K562 (cell line): ENCODE data around the gene SCARB2. TPM values are rescaled to one million over a fixed set of nuclear protein-coding genes. Genes with fewer than 3 reads are reported as not detected.

Source experiments
- ATF7 ChIP-seq: fragments of 450-650 bp; IDR thresholded peaks from 2 replicates; pipeline ENCODE4 v1.7.1; 2014; ENCODE audit warnings: mild to moderate bottlenecking, moderate library complexity
- ELF1 ChIP-seq: fragments of 200-800 bp; sonication (Bioruptor generic); IDR thresholded peaks from 2 replicates; pipeline ENCODE4 v1.6.1; 2016; ENCODE audit warnings: missing genetic modification characterization, missing compliant biosample characterization
- FOSL1 ChIP-seq: fragments of 200-800 bp; sonication (Bioruptor generic); conservative IDR thresholded peaks from 2 replicates; pipeline ENCODE4 v1.6.1; 2016; ENCODE audit warnings: missing genetic modification characterization, missing compliant biosample characterization
- FUS ChIP-seq: fragments of 200-400 bp; formaldehyde crosslinking; optimal IDR thresholded peaks from 2 replicates; pipeline ENCODE3; 2017; ENCODE audit warnings: low read depth, low read length
- GTF3C2 ChIP-seq: IDR thresholded peaks from 3 replicates; pipeline ENCODE4 v1.6.1; 2011; ENCODE audit warnings: borderline replicate concordance, mild to moderate bottlenecking, moderate library complexity; ENCODE audit not compliant: insufficient read length; ENCODE audit errors: extremely low read depth
- HNRNPUL1 ChIP-seq: fragments of 200-400 bp; formaldehyde crosslinking; IDR thresholded peaks from 2 replicates; pipeline ENCODE4 v1.6.1; 2017; ENCODE audit warnings: low read length
- JUNB ChIP-seq: fragments of 450-650 bp; formaldehyde crosslinking; conservative IDR thresholded peaks from 2 replicates; pipeline ENCODE4 v1.4.0; 2020; ENCODE audit warnings: mild to moderate bottlenecking
- KAT7 ChIP-seq: sonication (generic); formaldehyde crosslinking; IDR thresholded peaks from 2 replicates; pipeline ENCODE4 v1.8.0; 2022; ENCODE audit warnings: missing genetic modification reagents, mild to moderate bottlenecking, borderline replicate concordance
- KAT8 ChIP-seq: fragments of 450-650 bp; IDR thresholded peaks from 2 replicates; pipeline ENCODE4 v1.6.1; 2016; ENCODE audit warnings: low read depth, mild to moderate bottlenecking
- MAZ ChIP-seq, 2 experiments: fragments of 450-650 bp in 1 of 2; sonication (generic) in 1 of 2; formaldehyde crosslinking; IDR thresholded peaks in 1 of 2; conservative IDR thresholded peaks in 1 of 2; 2 replicates each; pipeline versions ENCODE4 v1.4.0 to v1.5.0; 2020; ENCODE audit warnings: mild to moderate bottlenecking in 1 of 2, missing genetic modification reagents in 1 of 2
- MYBL2 ChIP-seq, 2 experiments: fragments of 450-650 bp in 1 of 2; sonication (generic) in 1 of 2; formaldehyde crosslinking in 1 of 2; IDR thresholded peaks; 2 replicates each; pipeline versions ENCODE4 v1.6.1 to v1.8.1; 2017 to 2022; ENCODE audit warnings: borderline replicate concordance in 1 of 2, inconsistent platforms in 1 of 2, low read depth in 1 of 2, mild to moderate bottlenecking in 1 of 2, missing genetic modification reagents in 1 of 2, moderate library complexity in 1 of 2
- PHB2 ChIP-seq: fragments of 450-650 bp; IDR thresholded peaks from 2 replicates; pipeline ENCODE4 v1.6.1; 2017; ENCODE audit warnings: low read depth
- POLR3G ChIP-seq: IDR thresholded peaks from 2 replicates; pipeline ENCODE4 v1.6.1; 2011; ENCODE audit not compliant: insufficient read length, insufficient replicate concordance; ENCODE audit errors: extremely low read depth
- RCOR1 ChIP-seq, 2 experiments: IDR thresholded peaks; 2 replicates each; pipeline ENCODE4 v1.6.1; 2012; ENCODE audit warnings: low read depth in 2 of 2, low read length in 2 of 2, borderline replicate concordance in 1 of 2, improper control_type of control experiment in 1 of 2
- RNF2 ChIP-seq: sonication (generic); IDR thresholded peaks from 2 replicates; pipeline ENCODE4 v1.6.1; 2016
- SNRNP70 ChIP-seq: fragments of 200-400 bp; formaldehyde crosslinking; optimal IDR thresholded peaks from 2 replicates; pipeline ENCODE3; 2017; ENCODE audit warnings: low read depth, low read length
- STAT5A ChIP-seq: IDR thresholded peaks from 2 replicates; pipeline ENCODE4 v1.6.1; 2012; ENCODE audit warnings: low read length, inconsistent platforms, borderline replicate concordance
- TBP ChIP-seq: optimal IDR thresholded peaks from 2 replicates; pipeline ENCODE3; 2011; ENCODE audit warnings: low read depth, low read length, improper control_type of control experiment
- TCF7 ChIP-seq: sonication (generic); IDR thresholded peaks from 2 replicates; pipeline ENCODE4 v1.6.1; 2016; ENCODE audit warnings: antibody characterized with exemption, borderline replicate concordance
- TOE1 ChIP-seq, 2 experiments: fragments of 450-650 bp in 1 of 2; sonication (generic) in 1 of 2; formaldehyde crosslinking in 1 of 2; IDR thresholded peaks; 2 replicates each; pipeline versions ENCODE4 v1.7.1 to v1.8.0; 2016 to 2022; ENCODE audit warnings: borderline replicate concordance in 2 of 2, mild to moderate bottlenecking in 2 of 2, antibody characterized with exemption in 1 of 2, inconsistent platforms in 1 of 2, low read depth in 1 of 2, missing genetic modification reagents in 1 of 2, moderate library complexity in 1 of 2
- ZC3H8 ChIP-seq: fragments of 450-650 bp; IDR thresholded peaks from 2 replicates; pipeline ENCODE4 v1.6.1; 2017
- ZMIZ1 ChIP-seq, 2 experiments: fragments of 150-350 bp in 1 of 2; IDR thresholded peaks; 2 replicates each; pipeline ENCODE4 v1.6.1; 2012 to 2016; ENCODE audit warnings: low read depth in 2 of 2, low read length in 2 of 2, mild to moderate bottlenecking in 1 of 2, moderate library complexity in 1 of 2
- ZNF589 ChIP-seq: fragments of 200-800 bp; sonication (Bioruptor generic); IDR thresholded peaks from 2 replicates; pipeline ENCODE4 v1.6.1; 2016; ENCODE audit warnings: low read depth, missing genetic modification characterization, missing compliant biosample characterization
- polyA plus RNA-seq, 8 experiments: library from polyadenylated mRNA; depleted of rRNA in 4 of 8; stranded (reverse) in 5 of 8; unstranded in 3 of 8; fragments of >200 nt; fragmentation: Nextera tagmentation in 2 of 8; fragmentation: Illumina TruSeq in 1 of 8; extraction: Ambion mirVana in 2 of 8; extraction: Trizol in 1 of 8; gene quantifications; 2 replicates each; pipeline versions ENCODE4 v1.2.1 to v1.2.3, GENCODE V29; 2011 to 2014; ENCODE audit warnings: inconsistent platforms in 1 of 8, missing spikeins in 1 of 8
- total RNA-seq, 7 experiments: library from RNA; depleted of rRNA in 6 of 7; stranded (reverse); fragments of >200 nt in 6 of 7; fragmentation: Illumina TruSeq in 2 of 7; extraction: Trizol in 2 of 7; gene quantifications; 2 replicates each; pipeline versions ENCODE4 v1.2.1 to v1.2.3, GENCODE V29; 2011 to 2021; ENCODE audit warnings: low replicate concordance in 1 of 7

SCARB2 gene
- total and polyA plus RNA-seq, 9 of the 15 experiments (the other 6 are each of a cell fraction or from before 2014, with no cell fraction given): 6.1 to 25.8 (median 17.8) TPM

DNA sequence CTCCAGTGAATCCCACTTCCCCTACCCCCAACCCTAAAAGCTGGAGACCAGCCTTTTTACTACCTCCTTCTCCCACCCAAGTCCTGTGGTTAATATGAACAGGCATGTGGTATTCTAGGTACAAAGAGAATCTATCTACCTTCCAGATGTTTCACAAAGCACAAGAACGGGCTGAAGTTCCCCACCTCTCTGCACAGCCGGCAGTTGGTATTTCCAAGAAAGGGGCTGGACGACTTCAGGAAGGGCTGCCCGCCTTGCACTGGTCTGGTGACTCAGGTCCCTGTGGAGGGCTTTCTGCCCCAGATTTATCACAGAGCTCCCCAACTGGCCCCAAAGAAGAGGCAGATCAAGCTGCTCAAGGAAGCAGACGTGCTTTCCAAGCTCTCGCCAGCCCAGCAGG lies 42.4 kb upstream of the SCARB2 start (continued):
- TF ChIP-seq ZMIZ1 (IDR thresholded peaks at IDR 0.05; ENCODE audit: low read depth in 2 of 2, low read length in 2 of 2) (no peak), POLR3G (no peak), FUS (no peak), MAZ (CRISPR knock-in tag; conservative IDR thresholded peaks at IDR 0.05 in 1 of 2, IDR thresholded peaks at IDR 0.05 in 1 of 2) (peak in 1 of 2 experiments; percentile 27; a peak in 2 of 4 replicates), STAT5A (peak; percentile 70), ELF1 (tag) (no peak), TOE1 (IDR thresholded peaks at IDR 0.05; ENCODE audit: borderline replicate concordance) (0 out of 2 replicates have a peak, but pooled peaks have one; percentile 16), TOE1 (CRISPR knock-in tag; IDR thresholded peaks at IDR 0.05; ENCODE audit: borderline replicate concordance, low read depth) (no peak), ZNF589 (no peak), FOSL1 (peak; percentile 24; the same call in 1 of the 2 replicates), GTF3C2 (no peak), HNRNPUL1 (no peak), MYBL2 (IDR thresholded peaks at IDR 0.05; ENCODE audit: low read depth) (no peak), MYBL2 (CRISPR knock-in tag; IDR thresholded peaks at IDR 0.05; ENCODE audit: borderline replicate concordance) (no peak), KAT7 (no peak), KAT8 (no peak), RNF2 (peak; percentile 52; the same call in 1 of the 2 replicates), TCF7 (no peak), ZC3H8 (no peak), JUNB (no peak), SNRNP70 (no peak), ATF7 (0 out of 2 replicates have a peak, but pooled peaks have one; percentile 14), PHB2 (no peak), RCOR1 (IDR thresholded peaks at IDR 0.05; ENCODE audit: borderline replicate concordance in 1 of 2, low read depth in 2 of 2, low read length in 2 of 2) (0 out of 4 replicates have a peak, but pooled peaks of 1 of the 2 experiments have one; percentile 15), TBP (peak; percentile 19)
